PC-9 (cell line): ENCODE measurements around the gene SMTNL2. TPM values are rescaled to one million over a fixed set of nuclear protein-coding genes. Genes with fewer than 3 reads are reported as not detected.

Experiments used
- BruUV-seq: library from RNA; stranded (reverse); fragments of 400-500 nt; replicated peaks from 2 replicates; lab custom pipeline; 2021; lab: Mats Ljungman, UMichigan
- CTCF ChIA-PET: fragments of 300-600 bp; sonication (Branson Sonifier 250); formaldehyde crosslinking; loops from one replicate; lab custom pipeline; 2022; ENCODE audit warnings: antibody characterized with exemption; lab: Charles Lee
- POLR2A ChIA-PET: fragments of 300-600 bp; sonication (Branson Sonifier 250); formaldehyde crosslinking; loops from one replicate; lab custom pipeline; 2022; ENCODE audit warnings: antibody characterized with exemption; ENCODE audit not compliant: unreplicated experiment; lab: Charles Lee
- DNase-seq, 2 experiments: peaks; one replicate each; pipeline versions ENCODE4 v3.0.0 to v3.0.0-alpha.2; 2015 to 2022; ENCODE audit warnings: mixed read lengths in 1 of 2
- H2AFZ ChIP-seq: fragments of 200-600 bp; sonication (generic); 2 replicates; pipeline ENCODE4 v1.8.1; 2017; ENCODE audit warnings: antibody characterized with exemption
- H3F3A ChIP-seq: fragments of 200-600 bp; sonication (generic); 2 replicates; pipeline ENCODE4 v1.8.1; 2017; ENCODE audit warnings: antibody characterized with exemption, mild to moderate bottlenecking, low read depth; ENCODE audit not compliant: insufficient read depth
- H3K27ac ChIP-seq: fragments of 200-600 bp; sonication (generic); 2 replicates; pipeline ENCODE4 v1.6.1; 2016; ENCODE audit warnings: mixed run types
- H3K27me3 ChIP-seq: fragments of 200-600 bp; sonication (generic); 2 replicates; pipeline ENCODE4 v1.6.1; 2016; ENCODE audit warnings: low read depth, mixed run types; ENCODE audit not compliant: insufficient read depth
- H3K36me3 ChIP-seq: fragments of 200-600 bp; sonication (generic); 2 replicates; pipeline ENCODE4 v1.6.1; 2016; ENCODE audit warnings: low read depth, mixed run types
- H3K4me1 ChIP-seq: fragments of 200-600 bp; sonication (generic); replicated peaks from 2 replicates; pipeline ENCODE4 v1.6.1; 2016; ENCODE audit warnings: mixed run types; ENCODE audit not compliant: insufficient read depth
- H3K4me2 ChIP-seq: fragments of 200-600 bp; sonication (generic); 2 replicates; pipeline ENCODE4 v1.6.1; 2017; ENCODE audit warnings: mixed run types
- H3K4me3 ChIP-seq: fragments of 200-600 bp; sonication (generic); 2 replicates; pipeline ENCODE4 v1.6.1; 2016; ENCODE audit warnings: mixed run types
- H3K79me2 ChIP-seq: fragments of 200-600 bp; sonication (generic); 2 replicates; pipeline ENCODE4 v1.6.1; 2017; ENCODE audit warnings: low read depth, mixed run types
- H3K9me2 ChIP-seq: fragments of 200-600 bp; sonication (generic); 2 replicates; pipeline ENCODE4 v1.8.1; 2017; ENCODE audit warnings: mild to moderate bottlenecking; ENCODE audit not compliant: insufficient read depth
- H3K9me3 ChIP-seq: fragments of 200-600 bp; sonication (generic); 2 replicates; pipeline ENCODE4 v1.8.1; 2016; ENCODE audit warnings: low read depth; ENCODE audit not compliant: insufficient read depth
- H4K20me1 ChIP-seq: fragments of 200-600 bp; sonication (generic); 2 replicates; pipeline ENCODE4 v1.8.1; 2017; ENCODE audit not compliant: insufficient read depth
- CTCF ChIP-seq: fragments of 200-600 bp; sonication (generic); conservative IDR thresholded peaks from 2 replicates; pipeline ENCODE4 v1.6.1; 2017; ENCODE audit warnings: mixed run types, antibody characterized with exemption, mild to moderate bottlenecking, moderate library complexity
- EZH2 ChIP-seq: fragments of 200-600 bp; sonication (generic); IDR thresholded peaks from 2 replicates; pipeline ENCODE4 v1.8.0; 2017; ENCODE audit warnings: antibody characterized with exemption, low read depth
- intact Hi-C: fragments of 100-400 bp; cut with micrococcal nuclease; formaldehyde crosslinking; loops from one replicate; pipeline ENCODE4 v1.10.0; 2022; ENCODE audit not compliant: unreplicated experiment
- total RNA-seq: library from RNA; stranded (reverse); gene quantifications from 2 replicates; pipeline ENCODE4 v1.2.3, GENCODE V29; 2021

Gene SMTNL2
- total RNA-seq, 1 experiment from 2014 or later = not detected

GRCh38 chr17:4617090-4617489 lies 32.8 kb downstream of the SMTNL2 start:
- H3K27ac ChIP-seq = no peak overlapping the region
- CTCF ChIA-PET = no interaction called here
- POLR2A ChIA-PET = no interaction called here
- no peaks in the 10 kb centered on the region for H3K36me3 ChIP-seq
- no peaks in the 10 kb centered on the region for H3K9me3 ChIP-seq
- no peaks in the 10 kb centered on the region for H3F3A ChIP-seq
- no peaks in the 10 kb centered on the region for H3K4me1 ChIP-seq
- BruUV-seq = no TSS peak
- peaks cover 15% of the 10 kb centered on the region; the same call in 1 of the 2 replicates for H3K27me3 ChIP-seq
- H3K4me2 ChIP-seq = no peak overlapping the region
- no peak for DNase-seq
- H4K20me1 ChIP-seq = no peaks in the 10 kb centered on the region
- TF ChIP-seq CTCF (no peak), EZH2 (no peak)
- H3K4me3 ChIP-seq = no peak overlapping the region
- H2AFZ ChIP-seq = no peak overlapping the region
- intact Hi-C loops = no loop called here
- no peaks in the 10 kb centered on the region for H3K9me2 ChIP-seq
- H3K79me2 ChIP-seq = no peaks in the 10 kb centered on the region

- Histone ChIP-seq H4K20me1 (no peaks in the 10 kb centered on the region), H3K4me3 (no peak overlapping the region), H3K36me3 (no peaks in the 10 kb centered on the region), H3K27me3 (peaks cover 15% of the 10 kb centered on the region; the same call in 1 of the 2 replicates), H3K4me2 (no peak overlapping the region), H2AFZ (no peak overlapping the region; the same call in 1 of the 2 replicates), H3F3A (no peaks in the 10 kb centered on the region), H3K27ac (no peak overlapping the region), H3K79me2 (no peaks in the 10 kb centered on the region), H3K4me1 (no peaks in the 10 kb centered on the region), H3K9me3 (no peaks in the 10 kb centered on the region), H3K9me2 (no peaks in the 10 kb centered on the region)
- no peak for DNase-seq
- TF ChIP-seq CTCF (no peak), EZH2 (no peak)
- intact Hi-C loops = no loop called here
- CTCF ChIA-PET = no interaction called here
- no TSS peak for BruUV-seq
- POLR2A ChIA-PET = no interaction called here
Observed at GRCh38 chr17:4617590-4618351, 33.4 kb downstream of the SMTNL2 start.

DNA sequence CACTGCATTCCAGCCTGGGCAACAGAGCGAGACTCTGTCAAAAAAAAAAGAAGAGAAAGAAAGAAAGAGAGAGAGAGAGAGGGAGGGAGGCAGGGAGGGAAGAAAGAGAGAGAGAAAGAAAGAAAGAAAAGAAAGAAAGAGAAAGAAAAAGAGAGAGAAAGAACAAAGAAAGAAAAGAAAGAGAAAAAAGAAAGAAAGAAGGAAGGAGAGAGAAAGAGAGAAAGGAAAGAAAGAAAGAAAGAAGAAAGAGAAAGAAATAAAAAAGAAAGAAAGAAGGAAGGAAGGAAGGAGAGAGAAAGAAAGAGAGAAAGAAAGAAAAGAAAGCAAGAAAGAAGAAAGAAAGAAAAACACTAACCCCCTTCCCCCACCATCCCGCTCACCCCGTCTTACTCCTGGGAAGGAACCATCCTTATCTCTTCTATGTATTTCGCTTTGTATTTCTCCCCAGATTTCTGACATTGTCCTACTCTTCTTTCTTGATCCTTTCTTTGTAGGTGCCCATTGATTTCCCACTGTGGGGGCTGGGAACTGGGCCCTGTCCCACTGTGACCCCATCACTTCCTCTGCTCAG lies 36.3 kb downstream of the SMTNL2 start:
- H4K20me1 ChIP-seq = no peaks in the 10 kb centered on the region
- H3K9me2 ChIP-seq = no peaks in the 10 kb centered on the region
- H3K4me2 ChIP-seq = no peak overlapping the region
- H3K79me2 ChIP-seq = no peaks in the 10 kb centered on the region
- TF ChIP-seq CTCF (no peak), EZH2 (no peak)
- H3F3A ChIP-seq = no peaks in the 10 kb centered on the region
- no peaks in the 10 kb centered on the region for H3K9me3 ChIP-seq
- H3K36me3 ChIP-seq = no peaks in the 10 kb centered on the region
- no peaks in the 10 kb centered on the region for H3K4me1 ChIP-seq
- no peak overlapping the region for H2AFZ ChIP-seq
- intact Hi-C loops = loop anchor here (10.0 kb wide), 1 partner anchor 406 kb away; no protein-coding TSS in a partner anchor
- CTCF ChIA-PET = interaction anchor here (0.7 kb wide), 1 partner anchor 52 kb away, joined by 5 read pairs; no protein-coding TSS in a partner anchor
- H3K27me3 ChIP-seq = peaks cover 20% of the 10 kb centered on the region; the same call in 1 of the 2 replicates
- H3K27ac ChIP-seq = no peak overlapping the region
- no peak overlapping the region for H3K4me3 ChIP-seq
- no peak for DNase-seq
- POLR2A ChIA-PET = no interaction called here
- no TSS peak for BruUV-seq
